GM19043 (cell line): ENCODE data around the gene MUTYH.
"Not testable (repeated sequence)": the region's sequence is repeated elsewhere in the genome, so short reads cannot be mapped to it uniquely, and the experiment has no call there.

Source experiments
- ATAC-seq: cut with Tn5 transposase; IDR thresholded peaks from one replicate; pipeline ENCODE4 v1.9.1; 2021; ENCODE audit warnings: low read depth; ENCODE audit not compliant: unreplicated experiment

Gene MUTYH

GRCh38 chr1:45339789-45340558 lies at the start of gene MUTYH, which contains the start of gene TOE1:
MUTYH (minus strand) TSS chr1:45340440; CDS start chr1:45334505, 5,935 bp downstream.
TOE1 (plus strand) TSS chr1:45340170; CDS start chr1:45340253, 83 bp downstream.
- ATAC-seq = peak; percentile 75

GRCh38 chr1:45386219-45386618 lies 46.0 kb upstream of the MUTYH start:
- no peak for ATAC-seq

GRCh38 chr1:45385302-45385701 lies 45.1 kb upstream of the MUTYH start:
- ATAC-seq = no peak

GRCh38 chr1:45384213-45384612 lies 44.0 kb upstream of the MUTYH start:
- not testable (repeated sequence) for ATAC-seq

GRCh38 chr1:45383191-45383590 lies 43.0 kb upstream of the MUTYH start:
- ATAC-seq = no peak

GRCh38 chr1:45381243-45381642 lies 41.0 kb upstream of the MUTYH start:
- no peak for ATAC-seq

GRCh38 chr1:45380730-45381129 lies 40.5 kb upstream of the MUTYH start:
- no peak for ATAC-seq

GRCh38 chr1:45380125-45380524 lies 39.9 kb upstream of the MUTYH start:
- no peak for ATAC-seq

GRCh38 chr1:45379524-45379923 lies 39.3 kb upstream of the MUTYH start:
- no peak for ATAC-seq

- ATAC-seq = no peak
These were observed 37.9 kb upstream of the MUTYH start for GRCh38 chr1:45378184-45378583.

- ATAC-seq = no peak
These were observed 35.2 kb upstream of the MUTYH start for GRCh38 chr1:45375104-45376090.

GRCh38 chr1:45373573-45373972 lies 33.3 kb upstream of the MUTYH start:
- ATAC-seq = no peak

GRCh38 chr1:45370575-45370974 lies 30.3 kb upstream of the MUTYH start:
- ATAC-seq = peak; percentile 75

- ATAC-seq = peak; percentile 70
These were observed 24.8 kb upstream of the MUTYH start for GRCh38 chr1:45365051-45365450.

GRCh38 chr1:45364294-45364693 lies 24.1 kb upstream of the MUTYH start:
- ATAC-seq = no peak

GRCh38 chr1:45360981-45361380 lies 20.7 kb upstream of the MUTYH start:
- ATAC-seq = not testable (repeated sequence)

- no peak for ATAC-seq
These were observed 19.8 kb upstream of the MUTYH start for GRCh38 chr1:45359882-45360513.

GRCh38 chr1:45356186-45356585 lies 15.9 kb upstream of the MUTYH start:
- no peak for ATAC-seq

GRCh38 chr1:45355683-45356082 lies 15.4 kb upstream of the MUTYH start:
- no peak for ATAC-seq

GRCh38 chr1:45354838-45355237 lies 14.6 kb upstream of the MUTYH start:
- no peak for ATAC-seq

- no peak for ATAC-seq
These were observed 13.4 kb upstream of the MUTYH start for GRCh38 chr1:45353685-45354084.
